ENCODE results near the gene ITPKB. TPM values are rescaled to one million over a fixed set of nuclear protein-coding genes. Genes with fewer than 3 reads are reported as not detected.

ITPKB gene
- polyA plus RNA-seq, 1 of the 3 experiments (the other 2 are of a cell fraction), result 2.4 TPM

- Histone ChIP-seq H3K9me3 (no peaks in the 10 kb centered on the region), H3F3A (replicated peaks; ENCODE audit: insufficient read depth) (no peaks in the 10 kb centered on the region), H4K20me1 (ENCODE audit: insufficient read depth) (no peaks in the 10 kb centered on the region), H3K9me2 (no peaks in the 10 kb centered on the region), H3K4me2 (no peak overlapping the region), H3K79me2 (ENCODE audit: insufficient read depth) (no peaks in the 10 kb centered on the region), H2AFZ (ENCODE audit: low read depth) (no peak overlapping the region), H3K4me3 (ENCODE audit: low read depth in 2 of 2, low read length in 1 of 2) (no peak overlapping the region), H3K9ac (no peak overlapping the region), H3K4me1 (ENCODE audit: control insufficient read depth in 1 of 2, insufficient read depth in 2 of 2, low read depth in 1 of 2, low read length in 1 of 2) (peaks cover 4 to 13% of the 10 kb centered on the region in 2 experiments; a peak in 3 of 4 replicates), H3K36me3 (replicated peaks in 1 of 2; ENCODE audit: control insufficient read depth in 1 of 2, insufficient read depth in 2 of 2, low read length in 1 of 2) (peaks cover 0 to 9% of the 10 kb centered on the region in 2 experiments), H3K27ac (ENCODE audit: low read depth in 2 of 2, low read length in 1 of 2) (no peak overlapping the region), H3K27me3 (ENCODE audit: insufficient read depth) (no peaks in the 10 kb centered on the region)
- WGBS (ENCODE audit: low lambda C conversion rate), result 83% methylated on average over 6 of the region's 12 CpGs
- POLR2A ChIA-PET, result no interaction called here
- TF ChIP-seq POLR2AphosphoS5 (IDR thresholded peaks at IDR 0.05; ENCODE audit: low read depth, low read length), result no peak
- TF ChIP-seq RXRA (IDR thresholded peaks at IDR 0.05; ENCODE audit: borderline replicate concordance, low read depth), result no peak
- TF ChIP-seq IRF3 (IDR thresholded peaks at IDR 0.05; ENCODE audit: low read depth, low read length), result no peak
- no peak for TF ChIP-seq MXI1 (IDR thresholded peaks at IDR 0.05; ENCODE audit: low read depth, low read length)
- TF ChIP-seq PBX3 (IDR thresholded peaks at IDR 0.05), result no peak
- no peak for TF ChIP-seq ZBTB33 (IDR thresholded peaks at IDR 0.05; ENCODE audit: borderline replicate concordance, low read depth)
- no peak for TF ChIP-seq TCF12 (IDR thresholded peaks at IDR 0.05)
- no peak for TF ChIP-seq RCOR1 (IDR thresholded peaks at IDR 0.05; ENCODE audit: low read length)
- TF ChIP-seq FOXJ3 (CRISPR knock-in tag; IDR thresholded peaks at IDR 0.05), result no peak
- TF ChIP-seq NRF1 (IDR thresholded peaks at IDR 0.05; ENCODE audit: low read depth, low read length), result no peak
- no peak for TF ChIP-seq USF2 (IDR thresholded peaks at IDR 0.05; ENCODE audit: borderline replicate concordance, low read depth, low read length)
- TF ChIP-seq TEAD4 (IDR thresholded peaks at IDR 0.05; ENCODE audit: borderline replicate concordance, insufficient read depth), result no peak
- no peak for TF ChIP-seq RAD21 (IDR thresholded peaks at IDR 0.05; ENCODE audit: low read length)
- TF ChIP-seq REST (IDR thresholded peaks at IDR 0.05; ENCODE audit: low read depth, low read length), result no peak
- TF ChIP-seq USF1 (IDR thresholded peaks at IDR 0.05; ENCODE audit: borderline replicate concordance, low read depth), result no peak
- TF ChIP-seq EZH2phosphoT487 (IDR thresholded peaks at IDR 0.05; ENCODE audit: borderline replicate concordance, low read depth), result no peak
- no peak for TF ChIP-seq JUND (IDR thresholded peaks at IDR 0.05)
- no peak for TF ChIP-seq YY1 (IDR thresholded peaks at IDR 0.05; ENCODE audit: low read depth)
- no peak for TF ChIP-seq SMC3 (IDR thresholded peaks at IDR 0.05; ENCODE audit: low read depth, low read length)
- CTCF ChIA-PET, result interaction anchor here (1.3 to 2.4 kb wide), 3 partner anchors 10 to 109 kb away, joined by 3 to 11 read pairs (median 4); no protein-coding TSS in a partner anchor
- no peak for DNase-seq
Observed at GRCh38 chr1:226735576-226735975, 3.5 kb downstream of the ITPKB start.
